Psoas muscle (tissue), 8 donors: ENCODE results near the gene ZNF710. TPM values are rescaled to one million over a fixed set of nuclear protein-coding genes. Genes with fewer than 3 reads are reported as not detected.

ENCODE experiments used
- ATAC-seq, 4 donors: fragments of 200-7000 bp; cut with Tn5 transposase; one replicate each; pipeline ENCODE4 v1.9.1; 2020; ENCODE audit warnings: moderate library complexity in 3 of 4, mild to moderate bottlenecking in 2 of 4
- DNase-seq, 2 donors: peaks; one replicate each; pipeline ENCODE4 v3.0.0-alpha.2; 2020
- H3K27ac ChIP-seq: fragments of 200-600 bp; one replicate; pipeline ENCODE4 v1.8.0; 2022
- H3K27me3 ChIP-seq, 3 donors: fragments of 200-600 bp in 1 of 3; one replicate each; pipeline versions ENCODE4 v1.6.1 to v1.8.0; 2013 to 2022; ENCODE audit warnings: low read length in 2 of 3, mild to moderate bottlenecking in 2 of 3, moderate library complexity in 1 of 3; ENCODE audit not compliant: insufficient read depth in 3 of 3
- H3K36me3 ChIP-seq, 2 donors: fragments of 200-600 bp in 1 of 2; one replicate each; pipeline versions ENCODE4 v1.6.1 to v1.8.0; 2013 to 2022; ENCODE audit warnings: low read depth in 1 of 2, mild to moderate bottlenecking in 1 of 2, moderate library complexity in 1 of 2; ENCODE audit not compliant: insufficient read depth in 1 of 2
- H3K4me1 ChIP-seq: fragments of 200-600 bp; one replicate; pipeline ENCODE4 v1.8.0; 2022
- H3K4me3 ChIP-seq: fragments of 200-600 bp; one replicate; pipeline ENCODE4 v1.8.0; 2022; ENCODE audit warnings: mild to moderate bottlenecking
- H3K9me3 ChIP-seq: fragments of 200-600 bp; one replicate; pipeline ENCODE4 v1.8.0; 2022
- CTCF ChIP-seq: fragments of 200-600 bp; IDR thresholded peaks from one replicate; pipeline ENCODE4 v1.8.0; 2022; ENCODE audit warnings: antibody characterized with exemption
- WGBS, 3 donors: extraction: QIAGEN DNeasy Blood & Tissue Kit; methylation state at CpG; one replicate each; pipeline versions ENCODE4 v1.1.6 to v1.1.7; 2013; 5-methylcytosine and 5-hydroxymethylcytosine counted together
- intact Hi-C, 2 donors: fragments of 100-400 bp; cut with DNase I; formaldehyde crosslinking; loops; one replicate each; pipeline versions ENCODE4 v1.11.0 to v1.14.2; 2022
- polyA plus RNA-seq, 3 donors: library from polyadenylated mRNA; stranded (reverse); fragments of 200-250 nt; gene quantifications; one replicate each; pipeline ENCODE4 v1.2.3, GENCODE V29; 2013
- total RNA-seq, 4 donors: library from RNA; stranded (reverse); fragmentation: NEBNext Ultra II Directional in 2 of 4; extraction: Animal tissue kit (Norgen Biotek cat#: 25700) in 2 of 4; gene quantifications; one replicate each; pipeline versions ENCODE4 v1.2.1 to v1.2.4, GENCODE V29; 2021 to 2023
- donor health status: healthy with polysubstance abuse.
- donor health status: DM: no; HTN: no; CAD: no; lungs with moderate emphysema.
- donor health status: Bipolar disorder and iron deficiency.
- donor health status: healthy.
- donor health status: DM: yes; HTN: yes; CAD: no.
- donor health status: DM: no; HTN: no; CAD: no.
- donor health status: DM: no; HTN: no; CAD: no.
- donor health status: DM: yes; HTN: yes; CAD: no.

ZNF710 gene
- total and polyA plus RNA-seq, 7 donors, result 1.3 to 8.1 (median 4.5) TPM

GRCh38 chr15:90064911-90065681, 64.0 kb downstream of the ZNF710 start:
- peaks cover 0 to 17% of the 10 kb centered on the region in 2 donors for H3K36me3 ChIP-seq
- H3K9me3 ChIP-seq, result no peaks in the 10 kb centered on the region
- H3K27me3 ChIP-seq, result no peaks in the 10 kb centered on the region
- H3K27ac ChIP-seq, result peak overlapping the region; percentile 82
- WGBS, 3 donors, result 26 to 42% (median 27%) methylated on average over 30 of the region's 30 CpGs
- H3K4me3 ChIP-seq, result peak overlapping the region; percentile 26
- no peak for TF ChIP-seq CTCF
- intact Hi-C loops, result loop anchor here in 1 of 2 donors (5.0 kb wide), 1 partner anchor 163 kb away; no protein-coding TSS in a partner anchor
- peaks cover 50% of the 10 kb centered on the region for H3K4me1 ChIP-seq
- peak; percentile 52 to 68 (median 60) for ATAC-seq
- peak; percentile 64 to 80 for DNase-seq

- DNase-seq (no peak), ATAC-seq (peak in 1 of 4 donors; percentile 1)
- Histone ChIP-seq H3K4me3 (no peak overlapping the region), H3K27me3 (no peaks in the 10 kb centered on the region), H3K4me1 (peaks cover 47% of the 10 kb centered on the region), H3K27ac (peak overlapping the region; percentile 82), H3K9me3 (no peaks in the 10 kb centered on the region), H3K36me3 (peaks cover 0 to 17% of the 10 kb centered on the region in 2 donors)
- 86 to 88% (median 88%) methylated on average over 7 of the region's 7 CpGs for WGBS, 3 donors
- intact Hi-C loops, result loop anchor here in 1 of 2 donors (5.0 kb wide), 1 partner anchor 163 kb away; no protein-coding TSS in a partner anchor
- TF ChIP-seq CTCF, result no peak
Observed at GRCh38 chr15:90065682-90066049, 64.5 kb downstream of the ZNF710 start.

- DNase-seq (no peak), ATAC-seq (no peak)
Observed at GRCh38 chr15:90067181-90067952, 66.2 kb downstream of the ZNF710 start.

More at GRCh38 chr15:90067181-90067952, 66.2 kb downstream of the ZNF710 start:
- intact Hi-C loops, result loop anchor here in 1 of 2 donors (5.0 kb wide), 1 partner anchor 165 kb away; no protein-coding TSS in a partner anchor
- Histone ChIP-seq H3K4me3 (no peak overlapping the region), H3K27me3 (no peaks in the 10 kb centered on the region), H3K9me3 (no peaks in the 10 kb centered on the region), H3K4me1 (peaks cover 42% of the 10 kb centered on the region), H3K27ac (no peak overlapping the region), H3K36me3 (peaks cover 0 to 17% of the 10 kb centered on the region in 2 donors)
- TF ChIP-seq CTCF, result no peak
- WGBS, 3 donors, result 93 to 96% (median 93%) methylated on average over 48 to 55 of the region's 55 CpGs
